KG1 (cell line): Measurements from ENCODE around the gene KARS1.
"Not testable (repeated sequence)": the region's sequence is repeated elsewhere in the genome, so short reads cannot be mapped to it uniquely, and the experiment has no call there.

Source experiments
- DNase-seq: peaks from one replicate; lab custom pipeline; 2025; lab: John Stamatoyannopoulos, UW

The KARS1 gene

DNA sequence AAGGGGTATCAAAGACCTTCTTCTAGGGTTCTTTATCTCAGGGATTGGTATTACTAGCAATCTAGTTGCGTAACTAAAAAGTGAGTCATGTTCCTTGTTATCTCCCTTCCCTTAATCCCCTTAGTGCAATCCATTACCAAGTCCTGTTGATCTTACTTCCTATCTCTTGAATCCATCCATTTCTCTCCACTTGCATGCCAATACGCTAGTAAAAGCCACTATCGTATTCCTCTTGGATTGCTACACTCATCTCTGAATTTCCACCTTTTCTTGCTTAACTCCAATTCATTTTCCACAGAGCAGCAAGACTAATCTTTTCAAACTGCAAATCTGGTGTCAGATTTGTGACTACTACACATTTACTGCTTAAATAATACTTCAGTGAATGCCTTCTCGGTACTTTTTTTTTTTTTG, 22.5 kb downstream of the KARS1 start:
- no peak for DNase-seq

GRCh38 chr16:75622761-75623605, 24.5 kb downstream of the KARS1 start, which contains the start of gene ADAT1:
ADAT1 (minus strand) TSS chr16:75623281; CDS start chr16:75620799, 2,482 bp downstream.
- DNase-seq = peak; percentile 91

DNA sequence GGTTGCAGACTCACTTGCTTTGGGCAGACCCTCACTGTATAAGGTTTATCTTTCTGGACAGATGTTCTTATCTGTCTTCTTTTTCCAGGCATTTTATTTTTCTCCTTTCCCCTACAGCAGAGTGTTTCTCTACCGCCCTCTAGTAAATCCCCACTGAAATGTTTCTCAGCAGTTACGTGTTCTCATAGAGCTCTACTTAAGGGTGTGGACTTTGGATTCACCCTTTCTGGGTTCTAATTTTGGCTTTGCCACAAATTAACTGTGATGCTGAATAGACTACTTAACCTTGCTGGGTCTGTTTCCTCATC, 26.3 kb downstream of the KARS1 start:
- DNase-seq = no peak

DNA sequence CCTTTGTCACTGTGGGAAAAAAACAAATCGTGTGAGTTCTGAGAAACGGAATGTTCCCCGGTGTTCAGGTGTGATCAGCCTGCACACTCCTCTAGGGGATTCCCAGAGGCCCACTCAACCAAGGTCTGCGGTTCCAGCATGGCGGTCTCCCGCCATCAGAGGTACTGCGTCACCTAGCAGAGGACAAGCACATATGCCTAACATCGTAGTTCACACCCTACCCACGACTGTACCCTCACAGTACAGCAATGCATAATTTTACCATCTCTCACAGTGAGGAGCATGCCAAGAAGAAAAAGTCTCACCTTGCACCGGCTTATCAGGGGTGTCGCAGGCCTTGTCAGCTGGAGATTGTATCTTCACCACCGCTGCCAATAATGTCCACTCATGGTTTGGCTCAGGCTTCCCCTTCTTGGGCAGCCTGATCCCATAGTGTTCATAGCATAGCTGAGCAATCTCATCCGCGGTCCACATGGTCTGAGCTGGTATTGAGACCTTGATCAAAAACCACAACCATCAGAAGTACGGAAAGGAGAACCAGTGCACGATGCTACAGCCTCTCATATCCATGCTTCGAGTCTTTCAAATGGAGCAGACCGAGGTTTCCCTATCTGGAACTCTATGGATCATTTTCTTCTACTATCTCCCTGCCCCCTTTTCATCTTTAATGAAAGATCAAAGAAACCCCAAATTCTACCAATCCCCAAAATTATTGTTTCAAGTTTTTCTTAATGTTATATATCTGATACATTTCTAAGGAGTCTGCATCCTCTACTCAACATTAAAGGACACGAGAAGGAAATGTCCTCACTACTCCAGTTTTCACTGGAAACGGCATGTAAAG, 26.9 kb downstream of the KARS1 start:
- no peak for DNase-seq

GRCh38 chr16:75618780-75619179, 28.7 kb downstream of the KARS1 start:
- no peak for DNase-seq

- no peak for DNase-seq
Measured at GRCh38 chr16:75617121-75617520, 30.3 kb downstream of the KARS1 start.

- no peak for DNase-seq
Measured at GRCh38 chr16:75616521-75617010, 30.9 kb downstream of the KARS1 start.

GRCh38 chr16:75615619-75616018, 31.8 kb downstream of the KARS1 start:
- DNase-seq = no peak

- no peak for DNase-seq
Measured at GRCh38 chr16:75614066-75614897, 33.2 kb downstream of the KARS1 start.

DNA sequence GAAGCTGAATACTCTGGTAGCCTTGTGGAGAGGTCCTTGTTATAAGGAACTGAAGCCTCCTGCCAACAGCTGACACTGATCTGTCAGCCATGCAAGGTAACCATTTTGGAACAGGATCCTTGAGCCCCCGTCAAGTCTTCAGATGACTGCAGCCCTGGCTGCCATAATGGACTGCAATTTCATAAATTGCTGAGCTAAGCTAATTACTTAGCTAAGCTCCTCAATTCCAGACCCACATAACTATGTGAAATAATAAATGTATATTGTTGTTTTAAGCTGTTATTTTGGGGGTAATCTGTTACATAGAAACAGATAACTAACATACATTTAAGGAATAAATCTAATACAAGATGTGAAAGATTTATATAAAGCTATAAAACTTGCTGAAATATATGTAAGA, 41.0 kb downstream of the KARS1 start:
- no peak for DNase-seq

- no peak for DNase-seq
Measured at GRCh38 chr16:75603241-75603640, 44.2 kb downstream of the KARS1 start.

GRCh38 chr16:75599452-75600277, 47.8 kb downstream of the KARS1 start:
- no peak for DNase-seq

- DNase-seq = no peak
Measured at GRCh38 chr16:75593825-75594820, 53.3 kb downstream of the KARS1 start.

- no peak for DNase-seq
Measured at GRCh38 chr16:75593308-75593707, 54.2 kb downstream of the KARS1 start.

GRCh38 chr16:75591927-75592326, 55.5 kb downstream of the KARS1 start:
- DNase-seq = not testable (repeated sequence)

DNA sequence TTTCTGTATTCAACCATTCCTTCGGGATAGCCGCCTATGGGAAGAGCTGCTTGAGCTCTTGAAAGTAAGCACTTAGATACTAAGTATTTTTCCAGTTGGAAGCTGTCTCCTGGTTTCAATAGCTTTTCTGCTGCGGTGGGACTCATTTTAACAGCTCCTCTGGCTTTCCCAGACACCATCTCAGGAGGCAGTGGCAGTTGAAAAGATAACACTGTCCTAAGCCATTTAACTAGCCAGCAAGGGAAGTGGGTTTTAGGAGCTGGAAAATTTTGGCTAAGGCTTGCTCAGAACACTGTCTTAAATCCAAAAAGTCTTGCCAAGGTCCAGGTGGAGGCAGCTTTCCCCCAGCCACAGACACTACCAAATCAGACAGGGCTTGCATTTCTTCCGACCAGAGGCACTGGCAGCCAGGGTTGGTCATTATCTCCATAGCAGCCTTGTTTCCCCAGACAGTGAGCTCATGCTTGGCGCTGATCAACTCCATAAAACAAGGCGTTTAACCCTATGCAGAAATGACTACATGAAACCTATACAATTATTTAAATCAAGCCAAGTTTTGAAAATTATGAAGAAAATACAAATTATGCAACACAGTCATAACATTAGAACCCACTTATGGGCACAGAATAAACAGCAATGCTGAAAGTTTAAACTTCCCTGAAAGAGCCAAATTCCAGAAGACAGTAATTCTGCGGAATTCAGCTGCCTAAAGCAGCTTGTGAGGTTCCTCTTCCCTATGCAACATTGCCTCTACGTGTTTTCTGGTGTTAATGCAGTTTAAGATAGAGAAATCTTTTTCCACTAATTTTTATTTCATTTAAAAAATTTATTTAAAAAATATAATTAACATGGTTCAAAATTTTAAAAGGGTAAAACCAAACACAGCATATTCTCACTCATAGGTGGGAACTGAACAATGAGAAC, 56.3 kb downstream of the KARS1 start:
- no peak for DNase-seq

DNA sequence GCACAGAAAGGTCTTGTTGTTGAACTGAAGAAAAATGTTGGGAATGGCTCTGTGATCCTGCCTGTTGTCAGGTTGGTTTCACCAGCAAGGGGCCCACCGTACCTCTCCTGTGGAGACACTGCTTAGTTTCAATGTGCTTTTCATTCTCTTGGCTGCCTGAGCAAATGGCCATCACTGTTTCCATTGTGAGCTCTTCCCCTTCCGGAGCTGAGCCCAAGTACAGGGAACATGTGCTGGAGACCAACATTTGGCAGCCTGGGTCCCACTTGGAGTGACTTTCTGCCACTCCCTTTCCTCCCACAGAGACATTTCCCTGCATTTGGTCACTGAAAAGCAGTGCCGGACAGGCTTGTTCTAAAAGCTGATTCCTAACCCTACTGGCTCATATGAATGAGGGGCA, 58.2 kb downstream of the KARS1 start:
- DNase-seq = no peak

DNA sequence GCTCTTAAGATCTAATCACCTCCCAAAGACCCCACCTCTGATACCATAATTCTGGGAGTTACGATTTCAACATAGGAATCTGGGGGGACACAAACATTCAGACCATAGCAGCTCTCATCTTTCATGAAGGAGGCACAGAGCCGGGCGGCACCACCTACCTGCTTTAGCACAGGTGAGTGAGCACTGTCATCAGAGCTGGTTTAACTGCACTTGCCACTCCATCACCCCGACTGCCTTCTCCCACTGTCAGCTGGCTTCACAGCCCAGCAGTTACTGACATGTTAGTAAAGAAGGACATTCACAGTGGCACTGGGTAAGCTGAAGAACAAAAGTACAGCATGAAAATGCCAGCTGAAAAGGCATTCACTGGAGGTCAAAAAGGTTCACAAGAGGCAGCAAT, 58.7 kb downstream of the KARS1 start:
- no peak for DNase-seq

GRCh38 chr16:75584108-75584507, 63.4 kb downstream of the KARS1 start:
- no peak for DNase-seq
